DMS 273 treated with DMSO at 0.1 percent for 48 hours (cell line): ENCODE results near the gene POLR1A.

Experiments
- DNase-seq: peaks from one replicate; lab custom pipeline; 2025; lab: John Stamatoyannopoulos, UW

Gene POLR1A

DNA sequence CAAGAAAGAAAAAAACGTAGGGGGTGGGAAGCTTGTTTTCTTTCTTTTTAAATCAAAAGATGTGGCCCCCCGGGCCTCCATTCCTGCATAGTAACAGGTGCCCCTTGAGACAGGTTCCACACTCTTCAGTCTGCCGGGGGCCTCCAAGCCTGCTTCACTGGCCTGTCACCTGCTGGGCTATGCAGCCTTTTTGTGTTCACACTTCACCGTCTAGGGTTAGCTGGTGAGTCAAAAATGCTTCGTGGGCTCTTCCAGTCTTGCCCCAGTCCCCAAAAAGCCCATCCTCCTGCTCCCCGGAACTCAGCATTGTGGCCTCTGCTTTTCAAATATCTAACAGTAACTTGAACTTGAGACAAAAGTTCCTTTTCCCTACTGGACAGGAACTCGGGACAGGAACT is 67.9 kb downstream of the POLR1A start:
- no peak for DNase-seq

DNA sequence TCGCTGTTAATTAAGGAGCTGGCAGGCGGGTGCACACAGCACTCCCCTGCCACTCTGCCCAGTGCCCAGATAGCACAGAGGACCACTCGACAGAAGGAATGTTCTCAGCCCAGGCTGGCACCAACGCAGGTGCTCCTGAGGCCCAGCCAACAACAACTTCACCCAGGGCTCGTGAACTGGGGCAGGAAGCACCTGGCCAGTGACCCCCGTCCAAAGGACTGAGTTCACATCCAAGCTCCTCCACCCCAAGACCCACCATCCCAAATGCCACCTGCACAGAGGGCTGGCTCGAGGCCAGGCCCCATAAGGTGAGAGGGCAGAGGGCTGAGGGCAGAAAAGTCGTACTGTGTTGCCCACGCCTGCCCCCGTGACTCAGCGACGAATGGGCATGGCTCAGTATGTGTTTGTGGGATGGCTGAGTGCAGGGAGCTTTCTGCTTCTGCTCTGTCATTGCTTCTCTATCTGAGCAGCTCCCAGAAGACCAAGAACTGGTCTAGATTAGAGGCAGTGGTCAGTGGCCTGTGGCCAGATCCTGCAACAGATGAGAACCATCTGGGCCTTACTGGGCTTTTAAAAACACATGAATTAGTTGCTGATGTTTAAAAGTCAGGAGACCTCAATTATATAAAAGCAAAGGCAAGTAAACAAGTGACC is 68.4 kb downstream of the POLR1A start:
- no peak for DNase-seq

DNA sequence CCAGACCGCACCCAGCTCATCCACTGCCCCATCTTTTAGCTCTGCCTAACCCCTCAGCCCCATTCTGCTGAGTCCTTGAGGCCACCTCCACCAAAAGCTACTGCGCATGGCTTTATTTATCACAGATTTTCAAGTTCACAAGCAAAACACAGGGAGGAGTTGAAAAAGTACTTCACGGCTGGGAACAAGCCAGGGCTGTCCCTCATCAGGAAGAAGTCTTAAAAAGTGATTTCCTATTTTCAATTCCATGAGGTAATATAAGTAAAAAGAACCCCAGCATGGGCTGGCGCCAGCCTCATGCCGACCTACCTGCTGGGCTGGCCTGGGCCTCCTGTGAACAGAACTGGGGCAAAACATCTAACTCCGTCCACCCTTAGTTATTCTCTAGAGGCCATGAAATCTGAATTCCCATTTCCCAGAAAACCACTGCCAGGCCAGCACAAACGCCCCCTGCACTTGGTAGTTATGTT is 69.0 kb downstream of the POLR1A start:
- no peak for DNase-seq

DNA sequence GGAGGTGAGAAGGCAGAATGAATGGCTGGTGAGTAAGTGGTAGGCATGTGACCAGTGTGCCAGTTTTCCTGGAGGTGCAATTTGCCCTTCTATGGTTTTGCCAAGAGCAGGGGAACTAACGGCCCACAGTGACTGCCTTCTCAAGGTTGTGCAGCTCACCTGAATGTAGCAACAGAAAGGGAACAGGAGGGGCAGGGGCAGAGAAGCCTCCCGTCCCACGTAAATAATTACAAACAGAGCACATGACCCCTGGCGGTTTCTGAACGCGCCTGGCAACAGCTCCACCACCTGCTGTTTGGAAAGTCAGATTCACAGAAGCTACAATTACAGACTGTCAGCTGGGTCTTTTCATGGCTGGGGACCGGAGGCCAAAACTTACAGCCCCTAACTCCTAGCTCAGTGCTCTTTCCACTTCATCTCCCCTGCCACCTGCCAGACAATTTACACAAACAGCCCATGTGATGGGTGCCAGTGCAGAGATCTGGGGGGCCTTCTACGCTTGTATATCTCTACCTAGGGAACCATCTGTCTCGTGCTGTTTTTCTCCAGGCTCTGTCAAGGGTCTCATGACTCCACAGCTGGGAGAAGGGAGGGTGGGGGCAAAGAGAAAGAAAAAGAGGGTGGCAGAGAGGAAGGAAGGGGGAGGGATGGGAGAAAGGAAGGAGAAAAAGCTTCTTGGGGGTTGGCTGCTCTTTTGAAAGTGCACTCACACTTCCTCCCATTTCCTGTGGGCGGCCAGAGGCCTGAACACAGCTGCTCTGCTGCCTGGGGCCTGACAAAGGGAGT is 69.6 kb downstream of the POLR1A start:
- peak; percentile 97 for DNase-seq

DNA sequence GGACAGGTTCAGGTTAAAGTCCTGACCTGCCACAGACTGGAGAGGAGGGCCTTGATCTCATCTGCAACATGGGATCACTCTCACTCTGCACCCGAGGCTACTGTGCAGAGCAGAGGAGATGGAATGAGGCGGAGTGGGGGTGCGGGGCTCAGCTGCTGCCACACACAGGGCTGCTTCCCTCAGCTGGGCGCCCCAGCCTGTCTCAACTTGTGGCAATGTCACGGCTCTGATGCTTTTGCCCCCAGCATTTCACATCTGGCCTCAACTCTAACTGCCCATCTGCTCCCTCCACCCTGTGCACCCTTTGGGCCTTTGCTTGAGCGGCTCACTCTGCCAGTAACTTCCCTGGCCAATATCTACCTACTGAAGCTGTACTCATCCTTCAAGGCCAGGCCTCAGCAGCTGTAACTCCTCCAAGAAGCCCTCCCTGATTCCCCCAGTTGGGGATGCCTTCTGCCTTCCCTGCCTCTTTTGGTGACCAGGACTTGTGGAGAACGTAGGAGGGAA is 70.3 kb downstream of the POLR1A start:
- DNase-seq, result peak; percentile 80

DNA sequence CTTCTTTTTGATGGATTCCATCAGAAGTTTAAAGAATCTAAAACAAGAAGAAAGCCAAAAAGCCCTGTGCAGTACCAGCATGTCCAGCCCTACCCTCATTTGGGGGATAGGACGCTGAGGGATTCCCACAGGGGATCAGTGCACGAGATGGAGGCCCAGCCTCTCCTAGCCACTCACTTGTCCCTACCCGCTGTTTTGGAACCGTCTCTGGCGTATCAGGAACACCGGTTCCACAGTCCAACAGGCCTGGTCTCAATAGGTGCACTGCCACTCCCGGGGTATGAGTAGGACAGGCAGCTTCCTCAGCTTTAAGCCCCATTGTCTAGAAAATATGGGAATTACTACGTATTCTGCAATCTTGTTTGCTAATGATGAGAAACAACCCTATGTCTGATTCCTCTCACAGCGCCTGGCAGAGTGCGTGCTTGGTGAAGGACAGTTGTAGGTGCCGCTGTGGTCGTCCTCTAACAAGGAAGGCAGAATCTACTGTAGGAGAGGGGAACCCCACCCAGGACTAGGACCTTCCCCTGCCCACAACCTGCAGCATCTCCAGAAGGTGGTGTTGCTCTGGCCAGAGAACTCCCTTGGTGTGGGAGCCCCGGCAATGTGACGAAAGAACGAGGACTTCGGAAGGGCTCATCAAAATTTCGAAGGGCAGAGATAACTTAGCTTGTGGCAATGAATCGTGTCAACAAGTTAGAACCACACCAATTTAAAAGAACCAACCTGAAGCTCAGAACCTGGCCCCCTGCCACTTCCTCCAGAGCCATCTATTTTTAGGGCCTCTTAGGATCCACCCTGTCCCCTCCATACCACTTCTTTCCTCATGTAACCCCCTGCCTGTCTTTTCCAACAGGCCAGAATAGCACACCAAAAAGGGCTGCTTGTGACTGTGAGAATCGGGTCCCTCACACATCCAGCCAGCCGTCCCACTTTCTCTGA is 71.7 kb downstream of the POLR1A start:
- DNase-seq, result no peak

DNA sequence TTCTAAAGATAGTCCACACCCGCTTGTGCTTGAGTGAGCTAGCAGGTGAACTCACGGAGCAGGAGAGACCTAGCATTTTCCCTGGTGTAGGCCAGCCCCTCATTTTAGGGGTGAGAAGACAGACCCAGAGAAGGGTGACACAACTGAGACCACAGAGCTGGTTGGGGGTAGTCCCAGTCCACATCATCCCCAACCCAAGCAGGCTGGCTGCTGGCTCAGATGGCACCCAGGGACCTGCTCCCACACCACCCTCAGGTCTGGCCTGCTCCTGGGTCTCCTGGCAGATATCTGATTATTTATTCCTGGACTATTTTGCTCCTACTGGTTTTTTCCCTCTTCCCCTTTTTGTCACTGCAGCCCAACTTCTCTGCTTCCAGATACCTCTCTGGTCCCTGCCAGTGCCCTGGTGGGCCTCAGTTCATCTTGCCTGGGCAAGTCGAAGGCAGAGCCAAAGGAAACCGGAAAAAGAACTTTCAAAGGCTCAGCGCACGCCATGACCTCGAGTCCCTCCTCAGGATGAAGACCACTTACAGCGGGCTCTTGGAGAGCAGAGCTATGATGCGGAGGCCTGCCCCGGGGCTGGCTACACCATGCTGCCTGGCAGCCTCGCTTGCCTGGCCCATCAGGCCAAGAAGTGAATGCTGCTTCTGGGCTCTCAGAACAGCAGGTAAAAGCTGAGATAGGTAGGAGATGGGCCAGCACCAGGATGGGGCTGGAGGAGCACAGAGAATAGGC is 72.7 kb downstream of the POLR1A start:
- DNase-seq, result no peak

DNA sequence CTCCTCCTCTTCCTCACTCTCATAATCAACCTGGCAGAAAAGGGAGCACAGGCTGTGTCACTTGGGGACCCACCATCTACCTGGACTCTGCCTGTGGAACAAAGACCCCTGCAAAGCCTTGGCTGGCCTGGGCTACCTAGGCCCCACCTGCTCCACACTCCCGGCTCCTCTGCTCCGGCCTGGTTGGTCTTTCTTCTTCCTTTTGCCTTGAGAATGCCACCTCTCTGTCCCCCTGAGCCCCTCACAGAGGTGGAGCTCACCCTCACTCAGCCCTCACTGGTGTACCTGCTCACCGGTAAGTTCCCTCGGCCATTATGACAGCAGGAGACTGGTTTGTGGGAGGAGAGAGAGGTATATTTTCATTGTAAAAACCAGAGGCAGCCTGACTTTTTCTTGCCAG is 74.1 kb downstream of the POLR1A start:
- DNase-seq, result no peak

DNA sequence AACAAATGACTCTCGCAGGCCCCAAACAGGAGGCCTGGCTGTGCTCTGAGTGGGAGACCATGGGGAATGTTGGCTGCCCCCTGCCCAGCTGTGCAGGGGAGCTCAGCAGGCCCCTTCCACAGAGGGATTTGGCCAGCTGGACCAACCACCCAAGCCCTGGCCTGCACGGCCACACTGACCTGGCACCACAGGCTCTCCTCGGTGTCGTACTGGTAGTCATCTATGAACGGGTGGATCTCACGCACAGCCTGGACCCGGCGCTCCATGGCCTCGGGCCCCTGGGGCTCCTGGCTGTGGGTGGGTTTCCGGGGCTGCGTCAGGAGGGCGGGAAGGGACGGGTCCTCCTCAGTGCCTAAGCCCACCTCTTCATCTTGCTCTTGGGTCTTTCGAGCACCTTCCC is 74.5 kb downstream of the POLR1A start:
- no peak for DNase-seq

DNA sequence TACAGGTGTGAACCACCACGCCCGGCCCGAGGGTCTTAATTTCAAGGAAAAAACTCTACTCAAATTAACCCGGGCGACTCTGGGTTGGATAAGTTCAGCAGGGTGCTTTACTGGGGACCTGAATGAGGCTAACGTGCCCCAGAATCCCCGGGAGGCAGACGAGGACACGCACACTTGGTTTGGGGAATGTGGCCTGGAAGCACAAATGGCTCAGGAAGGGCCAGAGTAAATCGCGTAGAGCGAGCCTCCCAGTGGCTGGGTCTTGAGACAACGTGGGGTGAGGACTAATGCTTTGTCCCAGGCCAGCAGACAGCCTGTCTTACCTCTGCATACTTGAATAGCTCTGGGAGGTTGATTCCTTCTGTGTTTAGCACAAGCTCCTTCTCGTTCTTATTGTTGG is 75.8 kb downstream of the POLR1A start:
- no peak for DNase-seq

DNA sequence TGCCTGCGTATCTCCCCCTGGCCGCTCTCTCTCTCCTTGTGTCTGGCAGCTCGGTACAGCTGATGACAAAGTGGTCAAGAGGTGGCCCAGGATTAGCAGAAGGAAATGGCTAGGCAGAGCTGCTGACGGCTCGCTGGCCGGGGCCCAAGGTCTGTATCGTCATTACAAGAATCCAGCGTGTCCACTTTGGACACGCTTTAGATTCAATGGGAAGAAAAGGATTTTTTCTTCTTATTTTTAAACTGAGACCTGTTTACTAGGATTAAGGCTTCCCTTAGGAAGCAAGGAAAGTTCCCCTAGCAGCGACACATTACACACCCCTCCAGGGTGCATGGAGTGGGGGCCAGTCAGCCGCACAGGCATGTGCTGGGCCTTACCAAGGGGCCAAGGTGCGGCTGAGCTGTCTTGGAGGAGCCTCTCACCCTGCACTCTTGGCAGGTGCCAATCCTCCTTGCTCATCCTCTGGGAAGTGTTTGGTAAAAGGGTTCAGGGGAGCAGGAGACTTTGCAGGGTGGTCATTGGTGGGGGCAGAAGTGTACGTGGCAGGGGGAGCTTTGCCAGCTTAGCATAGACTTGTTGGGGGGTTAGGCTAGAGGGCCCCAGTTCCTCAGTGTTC is 76.8 kb downstream of the POLR1A start:
- no peak for DNase-seq

DNA sequence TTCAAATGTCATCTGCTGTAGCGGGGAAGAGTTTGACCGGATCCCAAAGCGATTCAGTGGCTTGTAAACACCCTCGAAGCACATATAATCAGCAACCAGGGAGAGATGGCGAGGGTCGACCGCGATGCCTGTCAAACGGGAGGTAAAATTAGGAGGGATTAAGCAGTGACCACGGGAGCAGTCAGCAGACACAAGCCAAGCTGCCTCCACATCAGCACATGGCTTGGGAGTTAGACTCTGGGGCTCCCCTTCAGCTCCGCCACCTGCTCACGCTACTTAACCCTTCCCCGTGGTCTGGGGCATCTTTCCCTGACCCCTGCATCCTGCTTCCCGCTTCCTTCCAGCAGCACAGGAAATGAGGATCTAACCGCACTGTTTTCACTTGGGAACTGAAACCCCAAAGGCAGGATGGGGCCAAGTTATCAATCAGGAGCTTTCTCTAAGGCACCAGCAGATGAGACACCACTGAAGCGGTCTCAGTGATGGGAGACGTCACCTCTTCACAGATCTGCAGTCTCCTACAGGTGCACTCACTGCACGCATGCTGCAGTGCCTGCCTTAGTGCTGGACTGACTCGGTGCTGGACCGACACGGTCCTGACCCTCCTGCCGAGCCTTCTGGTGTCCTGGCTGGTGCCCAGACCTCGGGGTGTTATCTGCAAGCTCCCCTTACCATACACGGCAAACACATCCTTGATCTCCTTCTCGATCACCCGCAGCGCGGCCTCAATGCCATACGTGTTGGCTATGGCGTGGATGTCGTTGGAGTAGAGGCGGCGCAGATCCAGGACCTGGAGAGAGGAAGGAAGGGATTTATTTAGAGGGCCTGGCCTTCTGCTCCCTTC is 77.5 kb downstream of the POLR1A start:
- no peak for DNase-seq

DNA sequence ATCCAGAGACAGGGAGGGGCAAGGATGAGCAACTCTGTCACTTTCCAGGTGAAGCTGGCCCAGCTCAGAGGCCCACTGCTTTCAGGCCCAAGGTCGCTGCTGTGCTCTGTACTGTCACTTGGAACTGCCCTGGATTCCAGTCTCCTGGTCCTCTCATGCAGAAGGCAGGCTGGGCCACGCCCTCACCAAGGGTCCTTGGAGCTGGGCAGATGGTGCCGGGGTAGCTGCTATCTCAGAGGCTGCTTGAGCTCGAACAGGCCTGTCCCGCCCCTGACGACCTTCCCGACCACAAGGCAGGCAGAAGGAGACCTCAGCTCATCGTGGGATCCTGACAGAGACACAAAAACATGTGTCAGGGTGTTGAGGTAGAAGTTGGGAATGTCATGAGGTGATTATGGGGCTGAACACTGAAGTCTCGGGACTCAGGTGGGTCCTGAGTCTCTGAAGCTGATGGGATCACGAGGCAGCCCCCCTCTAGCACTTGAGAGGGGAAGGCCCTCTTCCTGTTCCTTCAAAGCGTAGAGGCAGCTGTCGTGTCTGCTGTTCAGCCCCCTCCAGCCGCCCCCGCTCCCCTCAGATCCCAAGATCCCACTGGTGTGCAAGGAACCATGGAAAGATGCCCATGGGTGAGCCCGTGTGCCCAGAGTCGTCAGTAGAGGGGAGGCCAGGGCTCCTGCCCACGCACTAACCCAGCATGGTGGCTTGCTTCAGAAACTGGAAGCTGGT is 78.3 kb downstream of the POLR1A start:
- DNase-seq, result no peak

DNA sequence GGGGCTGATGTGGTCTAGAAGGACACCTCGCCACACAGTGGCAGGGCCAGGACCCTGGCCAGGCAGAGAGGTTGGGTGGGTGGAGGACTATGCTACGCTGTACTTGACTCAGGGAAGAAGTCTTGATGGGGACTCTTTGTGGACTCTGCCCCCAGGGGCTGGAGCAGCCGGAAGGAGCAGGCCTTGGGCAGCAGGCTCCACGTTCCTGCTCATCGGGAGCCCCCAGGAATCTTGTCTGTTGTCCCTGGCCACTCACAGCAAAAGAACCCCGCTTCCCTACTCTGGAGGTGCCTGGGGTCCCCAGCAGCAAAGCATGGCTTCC is 79.0 kb downstream of the POLR1A start:
- no peak for DNase-seq

DNA sequence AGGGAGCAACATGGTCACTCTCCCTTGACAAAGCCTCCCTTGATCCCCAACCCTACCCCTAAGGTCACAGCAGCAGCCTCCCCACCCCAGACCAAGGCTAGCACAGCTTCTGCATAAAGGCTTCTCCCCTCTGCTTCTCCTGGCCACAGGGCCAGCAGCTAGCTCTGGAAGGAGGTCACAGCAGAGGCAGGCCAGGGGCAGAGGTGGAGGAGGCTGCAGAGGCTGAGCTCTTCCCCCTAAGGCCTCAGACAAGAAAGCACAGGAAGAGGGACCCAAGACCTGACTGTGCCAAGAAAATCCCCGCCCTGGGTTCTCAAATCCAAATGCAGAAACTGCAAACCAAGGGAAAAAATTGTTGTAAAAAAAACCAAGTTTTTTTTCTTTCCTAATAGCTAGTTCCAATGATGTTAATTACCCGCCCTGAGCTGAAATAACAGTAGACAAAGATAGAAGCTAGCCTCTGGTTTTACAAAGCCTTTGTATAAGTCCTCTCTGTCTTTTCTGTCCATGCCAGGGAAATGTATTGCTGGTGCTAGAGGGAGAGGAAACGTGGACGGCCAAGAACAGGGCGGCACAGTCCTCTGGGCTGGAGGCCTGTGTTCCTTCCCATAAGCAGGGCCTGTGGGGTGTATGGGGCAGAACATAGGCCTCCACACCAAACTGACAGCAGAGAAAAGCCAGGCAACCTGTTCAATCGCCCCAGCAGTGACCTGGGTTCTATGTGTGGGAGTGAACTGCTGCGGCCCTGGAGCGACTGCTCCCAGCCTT is 79.5 kb downstream of the POLR1A start:
- DNase-seq, result no peak

DNA sequence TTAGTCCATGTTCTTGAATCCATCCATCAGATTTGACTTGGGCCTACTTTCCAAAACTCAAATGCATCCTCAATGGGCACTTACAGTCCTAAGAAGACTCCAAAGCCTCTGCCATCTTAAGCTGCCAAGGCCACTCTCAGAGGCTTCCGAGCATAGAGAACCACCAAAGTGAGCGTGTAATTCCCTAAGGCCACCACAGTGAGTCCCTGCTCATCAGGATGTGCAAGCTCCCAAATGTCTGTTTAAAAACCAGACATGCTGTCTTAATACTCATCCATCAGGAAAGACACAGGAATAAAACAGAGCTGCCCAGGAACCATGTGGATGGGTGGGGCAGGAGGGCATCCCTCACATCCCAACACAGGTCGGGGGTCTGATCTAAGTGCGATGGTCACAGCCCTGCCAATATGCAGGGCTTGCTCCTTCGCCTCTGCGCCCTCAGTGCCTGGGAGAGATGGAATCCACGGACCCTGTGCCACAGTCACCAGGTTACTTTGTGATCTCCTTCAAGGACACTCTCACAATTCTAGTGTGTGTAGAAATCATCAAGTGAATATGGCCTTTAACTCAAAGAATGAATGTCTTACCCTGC is 80.4 kb downstream of the POLR1A start:
- DNase-seq, result no peak

DNA sequence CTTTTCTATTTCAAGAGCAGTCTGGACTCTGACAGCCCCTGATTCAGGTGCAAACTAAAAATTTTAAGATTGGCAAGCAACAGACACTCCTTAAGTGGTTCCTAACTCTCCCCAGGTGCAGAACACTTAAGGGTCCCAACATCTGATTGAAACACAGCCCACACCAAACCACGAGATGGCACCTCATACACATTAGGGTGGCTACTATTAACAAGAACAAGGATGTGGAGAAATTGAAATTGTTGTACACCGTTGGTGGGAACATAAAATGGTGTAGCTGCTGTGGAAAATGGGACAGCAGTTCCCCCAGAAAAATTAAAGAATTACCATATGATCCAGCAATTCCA is 82.3 kb downstream of the POLR1A start:
- no peak for DNase-seq

DNA sequence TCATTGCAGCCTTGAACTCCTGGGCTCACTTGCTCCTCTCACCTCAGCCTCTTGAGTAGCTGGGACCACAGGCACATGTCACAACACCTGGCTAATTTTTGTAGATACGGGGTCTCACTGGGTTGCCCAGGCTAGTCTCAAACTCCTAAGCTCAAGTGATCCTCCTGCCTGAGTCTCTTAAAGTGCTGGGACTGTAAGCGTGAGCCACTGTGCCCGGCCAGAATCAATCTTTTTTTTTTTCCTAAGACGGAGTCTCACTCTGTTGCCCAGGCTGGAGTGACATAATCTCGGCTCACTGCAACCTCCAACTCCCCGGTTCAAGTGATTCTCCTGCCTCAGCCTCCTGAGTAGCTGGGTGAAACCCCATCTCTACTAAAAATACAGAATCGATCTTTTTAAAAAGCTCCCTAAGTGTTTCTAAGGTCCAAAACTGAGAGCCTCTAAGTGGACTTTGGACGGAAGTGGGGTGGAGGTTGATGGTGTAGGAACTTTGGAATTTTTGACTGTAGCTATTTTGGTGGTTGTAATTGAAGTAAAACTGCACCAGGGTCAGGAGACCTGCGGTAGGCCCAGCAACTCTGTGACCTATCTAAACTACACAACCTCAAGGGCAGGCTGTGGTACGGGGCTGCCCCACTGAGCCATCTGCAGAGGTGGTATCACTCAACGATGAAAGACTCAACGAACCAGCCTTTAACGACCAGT is 82.9 kb downstream of the POLR1A start:
- no peak for DNase-seq
